Caco-2 (cell line): ENCODE results near the gene TMEM131. TPM values are rescaled to one million over a fixed set of nuclear protein-coding genes. Genes with fewer than 3 reads are reported as not detected.

Experiments
- BruUV-seq: library from RNA; stranded (reverse); fragments of 400-500 nt; replicated peaks from 2 replicates; lab custom pipeline; 2021; lab: Mats Ljungman, UMichigan
- CTCF ChIA-PET: fragments of 300-600 bp; sonication (Branson Sonifier 250); formaldehyde crosslinking; loops from one replicate; lab custom pipeline; 2022; ENCODE audit warnings: antibody characterized with exemption; lab: Charles Lee
- POLR2A ChIA-PET: fragments of 300-600 bp; sonication (Branson Sonifier 250); formaldehyde crosslinking; loops from one replicate; lab custom pipeline; 2022; ENCODE audit warnings: antibody characterized with exemption; lab: Charles Lee
- DNase-seq, 2 experiments: peaks; one replicate each; pipeline versions ENCODE4 v3.0.0 to v3.0.0-alpha.2; 2020 to 2022
- H3K27me3 ChIP-seq: replicated peaks from 2 replicates; pipeline ENCODE4 v1.6.0; 2011; ENCODE audit warnings: low read length; ENCODE audit not compliant: control insufficient read depth, insufficient read depth
- H3K36me3 ChIP-seq: 2 replicates; pipeline ENCODE4 v1.5.1; 2011; ENCODE audit warnings: low read length; ENCODE audit not compliant: control insufficient read depth, insufficient read depth
- H3K4me1 ChIP-seq: fragments of 250-450 bp; sonication (Bioruptor Pico); 2 replicates; pipeline ENCODE4 v1.5.1; 2020; ENCODE audit warnings: mild to moderate bottlenecking
- H3K4me3 ChIP-seq: 2 replicates; pipeline ENCODE4 v1.5.1; 2011; ENCODE audit warnings: low read depth, mild to moderate bottlenecking, control low read depth, low read length
- H3K9me3 ChIP-seq: fragments of 250-450 bp; sonication (Bioruptor Pico); 2 replicates; pipeline ENCODE4 v1.5.1; 2020; ENCODE audit warnings: mild to moderate bottlenecking, moderate library complexity
- H3K27ac Mint-ChIP-seq: one replicate; pipeline ENCODE4 v1.8.0; 2022; ENCODE audit warnings: mixed read lengths; ENCODE audit not compliant: unreplicated experiment
- H3K27me3 Mint-ChIP-seq: one replicate; pipeline ENCODE4 v1.8.0; 2022; ENCODE audit warnings: mixed read lengths; ENCODE audit not compliant: insufficient read depth, unreplicated experiment
- H3K36me3 Mint-ChIP-seq: one replicate; pipeline ENCODE4 v1.8.0; 2022; ENCODE audit warnings: mild to moderate bottlenecking, mixed read lengths; ENCODE audit not compliant: insufficient read depth, unreplicated experiment
- H3K4me1 Mint-ChIP-seq: one replicate; pipeline ENCODE4 v1.8.0; 2022; ENCODE audit warnings: low read depth, mixed read lengths; ENCODE audit not compliant: unreplicated experiment
- H3K4me3 Mint-ChIP-seq: one replicate; pipeline ENCODE4 v1.8.0; 2022; ENCODE audit warnings: mild to moderate bottlenecking, moderate library complexity, mixed read lengths; ENCODE audit not compliant: unreplicated experiment
- H3K9me3 Mint-ChIP-seq: one replicate; pipeline ENCODE4 v1.8.0; 2022; ENCODE audit warnings: mixed read lengths; ENCODE audit not compliant: unreplicated experiment
- CTCF ChIP-seq, 2 experiments: fragments of 200-600 bp in 1 of 2; IDR thresholded peaks; 1 replicate in 1 of 2; 2 replicates in 1 of 2; pipeline versions ENCODE4 v1.5.1 to v1.8.0; 2011 to 2022; ENCODE audit warnings: antibody characterized with exemption in 1 of 2, control low read depth in 1 of 2, inconsistent platforms in 1 of 2, low read depth in 1 of 2, low read length in 1 of 2, mild to moderate bottlenecking in 1 of 2, moderate library complexity in 1 of 2; ENCODE audit not compliant: insufficient read depth in 1 of 2, severe bottlenecking in 1 of 2, unreplicated experiment in 1 of 2
- intact Hi-C: fragments of 100-400 bp; cut with micrococcal nuclease; formaldehyde crosslinking; loops from one replicate; pipeline ENCODE4 v1.10.0; 2022; ENCODE audit not compliant: unreplicated experiment
- total RNA-seq: library from RNA; stranded (reverse); gene quantifications from 2 replicates; pipeline ENCODE4 v1.2.3, GENCODE V29; 2022

Gene TMEM131
- total RNA-seq, 1 experiment from 2014 or later = 36.3 TPM

GRCh38 chr2:97708608-97709007 lies 287.1 kb downstream of the TMEM131 start:
- H3K27me3 ChIP-seq = no peaks in the 10 kb centered on the region
- H3K9me3 ChIP-seq = no peaks in the 10 kb centered on the region
- no peak for DNase-seq
- ChIA-PET POLR2A (no interaction called here), CTCF (interaction anchor here (1.6 kb wide), 1 partner anchor 8 kb away, joined by 5 read pairs; no protein-coding TSS in a partner anchor)
- H3K9me3 Mint-ChIP-seq = no peaks in the 10 kb centered on the region
- BruUV-seq = no TSS peak
- H3K36me3 ChIP-seq = no peaks in the 10 kb centered on the region
- intact Hi-C loops = no loop called here
- H3K27me3 Mint-ChIP-seq = no peaks in the 10 kb centered on the region
- TF ChIP-seq CTCF (IDR thresholded peaks at IDR 0.05; ENCODE audit: insufficient read depth in 1 of 2, low read depth in 1 of 2, low read length in 1 of 2, severe bottlenecking in 1 of 2, unreplicated experiment in 1 of 2) = no peak
- H3K27ac Mint-ChIP-seq = no peak overlapping the region
- H3K4me3 ChIP-seq = no peak overlapping the region
- peaks cover 27% of the 10 kb centered on the region for H3K4me1 Mint-ChIP-seq
- H3K4me3 Mint-ChIP-seq = no peak overlapping the region
- no peaks in the 10 kb centered on the region for H3K36me3 Mint-ChIP-seq
- H3K4me1 ChIP-seq = peaks cover 30% of the 10 kb centered on the region

DNA sequence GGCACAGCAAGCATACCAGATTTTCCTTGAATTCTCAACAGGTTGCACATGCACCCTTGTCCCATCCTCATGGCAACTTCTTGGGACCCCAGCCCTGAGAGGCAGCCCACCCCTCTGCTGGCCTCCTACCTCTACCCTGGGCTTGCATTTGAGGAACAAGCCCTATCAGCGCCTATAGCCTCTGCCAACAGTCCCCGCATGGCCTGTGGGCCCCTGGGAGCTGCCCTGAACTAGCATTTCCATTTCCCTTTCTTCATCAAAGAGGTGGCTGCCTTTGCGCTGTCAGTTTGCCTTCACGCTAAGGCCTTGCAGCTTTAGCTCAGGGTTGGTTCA lies 287.7 kb downstream of the TMEM131 start:
- H3K9me3 ChIP-seq = no peaks in the 10 kb centered on the region
- H3K4me1 ChIP-seq = peaks cover 25% of the 10 kb centered on the region
- no peak for TF ChIP-seq CTCF (IDR thresholded peaks at IDR 0.05; ENCODE audit: insufficient read depth in 1 of 2, low read depth in 1 of 2, low read length in 1 of 2, severe bottlenecking in 1 of 2, unreplicated experiment in 1 of 2)
- intact Hi-C loops = no loop called here
- no peaks in the 10 kb centered on the region for H3K36me3 ChIP-seq
- H3K27me3 ChIP-seq = no peaks in the 10 kb centered on the region
- no peak overlapping the region for H3K4me3 Mint-ChIP-seq
- no TSS peak for BruUV-seq
- CTCF ChIA-PET = interaction anchor here (1.6 kb wide), 1 partner anchor 8 kb away, joined by 5 read pairs; no protein-coding TSS in a partner anchor
- no peak overlapping the region for H3K27ac Mint-ChIP-seq
- DNase-seq = no peak
- H3K4me3 ChIP-seq = no peak overlapping the region
- no peaks in the 10 kb centered on the region for H3K27me3 Mint-ChIP-seq
- peaks cover 27% of the 10 kb centered on the region for H3K4me1 Mint-ChIP-seq
- POLR2A ChIA-PET = no interaction called here
- no peaks in the 10 kb centered on the region for H3K36me3 Mint-ChIP-seq
- H3K9me3 Mint-ChIP-seq = no peaks in the 10 kb centered on the region

GRCh38 chr2:97707362-97708047 lies 288.2 kb downstream of the TMEM131 start:
- no peak overlapping the region for H3K4me3 Mint-ChIP-seq
- BruUV-seq = no TSS peak
- H3K9me3 Mint-ChIP-seq = no peaks in the 10 kb centered on the region
- intact Hi-C loops = no loop called here
- ChIA-PET CTCF (interaction anchor here (1.6 kb wide), 1 partner anchor 7 kb away, joined by 5 read pairs; no protein-coding TSS in a partner anchor), POLR2A (no interaction called here)
- TF ChIP-seq CTCF (IDR thresholded peaks at IDR 0.05; ENCODE audit: insufficient read depth in 1 of 2, low read depth in 1 of 2, low read length in 1 of 2, severe bottlenecking in 1 of 2, unreplicated experiment in 1 of 2) = no peak
- no peak overlapping the region for H3K27ac Mint-ChIP-seq
- peaks cover 25% of the 10 kb centered on the region for H3K4me1 Mint-ChIP-seq
- H3K36me3 ChIP-seq = no peaks in the 10 kb centered on the region
- DNase-seq = no peak
- H3K27me3 ChIP-seq = no peaks in the 10 kb centered on the region
- peaks cover 20% of the 10 kb centered on the region for H3K4me1 ChIP-seq
- H3K4me3 ChIP-seq = no peak overlapping the region
- H3K9me3 ChIP-seq = no peaks in the 10 kb centered on the region
- no peaks in the 10 kb centered on the region for H3K27me3 Mint-ChIP-seq
- H3K36me3 Mint-ChIP-seq = no peaks in the 10 kb centered on the region
